NK-92 treated with Interleukin-12 subunit alpha and Interleukin-12 subunit beta, amount 100 ng/mL, for 24 hours (cell line): ENCODE measurements around the gene MSI2.

Experiments used
- DNase-seq: peaks from one replicate; lab custom pipeline; 2025; lab: John Stamatoyannopoulos, UW

The MSI2 gene

DNA sequence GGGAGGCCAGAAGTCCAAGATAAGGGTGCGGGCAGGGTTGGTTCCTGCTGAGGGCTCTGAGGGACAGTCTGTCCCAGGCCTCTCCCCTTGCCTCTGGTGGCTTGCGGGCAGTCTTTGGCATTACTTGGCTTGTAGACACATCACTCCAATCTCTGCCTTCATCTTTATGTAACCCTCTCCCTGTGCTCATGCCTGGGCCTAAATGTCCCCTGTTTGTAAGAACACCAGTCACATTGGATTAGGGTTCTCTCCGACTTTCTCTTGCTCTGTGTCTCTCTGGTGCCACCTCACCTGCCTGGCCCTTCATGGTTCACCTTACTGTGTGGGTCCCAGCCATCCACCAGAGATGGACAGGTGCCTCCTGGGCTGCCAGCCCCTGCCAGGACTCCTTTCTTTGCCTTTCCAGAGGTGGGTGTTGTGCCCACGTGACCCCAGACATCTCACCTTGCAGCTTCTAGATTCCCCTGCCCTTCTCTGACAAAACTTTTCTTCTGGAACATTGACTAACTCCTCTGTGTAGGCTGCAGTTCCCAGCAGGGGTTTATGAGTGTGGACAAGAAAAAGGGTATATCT, 205.8 kb downstream of the MSI2 start:
- no peak for DNase-seq

DNA sequence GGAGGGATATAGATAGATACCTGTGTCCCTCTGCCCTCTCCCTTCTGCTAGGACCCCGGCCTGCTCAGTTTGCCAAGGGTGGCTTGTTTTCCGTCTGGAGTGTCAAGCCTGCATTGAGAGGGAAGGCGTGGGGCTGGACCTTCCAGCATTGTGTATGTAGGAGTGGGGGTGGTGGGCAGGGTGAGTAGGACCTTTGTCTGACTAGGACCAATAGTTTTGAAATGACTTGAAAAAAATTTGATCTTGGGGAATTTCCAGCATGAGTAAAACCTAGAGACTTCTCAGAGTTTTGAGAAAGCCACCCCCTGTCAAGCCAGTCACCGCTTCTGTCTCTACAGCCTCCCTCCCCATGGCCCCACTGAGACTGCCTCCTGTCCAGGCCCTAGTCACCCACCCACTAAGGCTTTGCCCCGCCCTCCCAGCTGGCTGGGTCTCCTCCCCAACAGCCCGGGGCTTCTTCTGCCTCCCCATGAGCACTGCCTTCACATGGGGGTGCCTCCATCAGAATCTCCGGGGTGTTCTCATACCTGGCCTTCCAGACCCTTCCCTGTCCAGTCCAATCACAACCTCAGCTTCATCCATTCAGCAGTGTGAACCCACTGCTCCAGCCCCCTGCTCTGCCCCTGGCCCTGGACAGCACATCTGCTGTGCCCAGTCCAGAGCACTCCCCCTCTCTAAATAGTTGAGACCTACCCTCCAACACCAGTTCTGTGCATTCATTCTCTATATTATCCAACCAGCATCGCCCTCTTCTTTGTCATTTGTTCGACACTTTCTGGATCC, 207.0 kb downstream of the MSI2 start:
- peak; percentile 74 for DNase-seq

DNA sequence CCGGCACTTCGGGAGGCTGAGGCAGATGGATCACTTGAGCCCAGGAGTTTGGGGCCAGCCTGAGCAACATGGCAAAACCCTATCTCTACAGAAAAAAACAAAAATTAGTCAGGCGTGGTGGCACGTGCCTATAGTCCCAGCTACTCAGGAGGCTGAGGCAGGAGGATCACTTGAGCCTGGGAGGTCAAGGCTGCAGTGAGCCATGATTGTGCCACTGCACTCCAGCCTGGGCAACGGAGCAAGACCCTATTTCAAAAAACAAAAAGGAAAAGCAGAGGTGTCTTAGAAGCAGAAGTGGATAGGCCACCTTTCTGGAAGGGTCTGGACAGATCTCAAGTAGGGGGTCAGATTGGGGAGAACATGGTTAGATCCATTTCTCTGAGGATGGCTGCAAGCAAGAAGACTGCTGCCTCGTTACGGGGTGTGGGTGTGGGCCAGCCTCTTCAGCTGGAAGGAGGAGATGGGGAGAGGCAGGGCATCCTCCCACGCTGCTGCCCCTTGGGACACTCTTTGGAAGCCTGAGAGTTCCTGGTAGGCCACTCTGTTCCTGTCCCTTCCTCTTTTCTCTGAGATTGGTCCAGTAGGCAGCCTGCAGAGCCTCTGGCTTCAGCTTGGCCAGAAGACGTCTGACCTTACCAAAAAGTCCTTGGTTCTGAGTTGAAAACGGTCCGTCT, 208.0 kb downstream of the MSI2 start:
- no peak for DNase-seq

DNA sequence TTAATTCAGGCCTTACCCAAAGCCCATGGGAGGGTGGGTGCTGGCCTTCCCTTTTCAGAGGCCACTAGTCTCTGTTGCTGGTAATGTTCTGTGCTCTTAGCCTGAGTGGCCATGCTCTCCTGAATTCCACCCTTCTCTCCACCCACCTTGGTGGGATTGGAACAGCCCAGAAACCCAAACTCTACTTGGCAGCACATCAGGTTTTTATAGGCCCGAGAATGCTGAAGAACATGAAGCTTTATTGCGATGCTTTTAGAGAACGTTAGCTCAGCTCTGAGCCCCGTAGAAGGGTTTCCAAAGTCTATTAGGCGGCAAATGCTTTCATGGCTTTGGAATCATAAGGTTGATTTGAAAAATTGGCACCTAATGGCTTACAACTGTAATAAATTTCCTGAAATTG, 209.3 kb downstream of the MSI2 start:
- DNase-seq: no peak

DNA sequence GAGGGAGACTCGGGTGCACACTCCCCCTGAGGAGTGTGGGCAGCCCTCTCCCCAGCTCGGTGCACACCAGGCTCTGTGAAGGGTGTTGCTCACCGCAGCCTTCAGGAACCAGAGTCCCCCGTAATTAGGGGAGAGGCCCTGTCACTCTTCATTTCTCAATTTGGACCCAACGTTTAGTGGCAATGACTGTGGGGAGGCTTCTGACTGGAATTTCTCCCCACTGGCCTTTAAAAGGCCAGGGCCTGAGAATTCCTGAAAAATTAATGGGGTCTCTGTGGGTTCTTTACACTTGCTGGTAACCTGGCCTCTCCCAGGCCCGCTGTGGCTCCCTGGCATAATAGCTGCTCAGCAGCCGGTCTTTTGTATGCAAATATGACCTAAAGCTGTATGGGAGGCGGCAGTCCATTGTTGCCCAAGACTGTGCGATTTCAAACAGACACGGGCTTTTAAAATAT, 209.7 kb downstream of the MSI2 start:
- DNase-seq: no peak

DNA sequence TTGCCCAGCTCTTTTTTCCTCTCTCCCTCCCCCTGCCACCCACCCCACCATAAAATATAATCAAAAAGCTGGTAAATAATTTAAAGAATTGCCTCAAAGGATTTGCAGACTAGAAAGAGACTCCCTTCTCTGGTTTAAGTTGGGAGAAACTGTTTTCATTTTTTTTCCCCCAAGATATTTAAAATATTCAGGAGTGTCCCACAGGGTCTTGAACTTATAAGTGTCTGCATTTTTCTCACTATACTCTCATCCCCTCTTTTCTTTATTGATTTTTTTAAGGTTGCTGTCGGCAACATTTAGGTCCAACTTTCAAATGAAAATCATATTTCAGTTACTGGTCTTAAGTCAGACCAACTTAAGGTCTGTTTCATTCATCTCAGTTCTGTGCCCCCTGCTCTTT, 210.2 kb downstream of the MSI2 start:
- no peak for DNase-seq

DNA sequence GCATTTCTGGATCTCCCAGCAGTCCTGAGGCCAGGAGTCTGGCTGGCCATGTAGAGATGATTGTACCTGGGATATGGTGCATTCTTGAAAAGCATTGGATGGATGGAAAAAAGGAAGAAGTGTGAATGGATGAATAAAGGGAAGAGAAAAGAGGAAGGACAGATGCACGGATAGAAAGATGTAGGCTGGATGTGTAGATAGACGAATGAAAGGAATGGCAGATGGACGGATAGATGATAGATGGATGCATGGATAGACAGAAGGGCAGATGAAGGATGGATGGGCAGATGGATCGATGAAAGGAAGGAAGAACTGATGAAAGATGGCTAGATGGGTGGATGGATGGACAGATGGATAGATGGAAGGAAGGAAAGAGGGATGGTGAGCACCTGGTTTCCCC, 210.9 kb downstream of the MSI2 start:
- no peak for DNase-seq

DNA sequence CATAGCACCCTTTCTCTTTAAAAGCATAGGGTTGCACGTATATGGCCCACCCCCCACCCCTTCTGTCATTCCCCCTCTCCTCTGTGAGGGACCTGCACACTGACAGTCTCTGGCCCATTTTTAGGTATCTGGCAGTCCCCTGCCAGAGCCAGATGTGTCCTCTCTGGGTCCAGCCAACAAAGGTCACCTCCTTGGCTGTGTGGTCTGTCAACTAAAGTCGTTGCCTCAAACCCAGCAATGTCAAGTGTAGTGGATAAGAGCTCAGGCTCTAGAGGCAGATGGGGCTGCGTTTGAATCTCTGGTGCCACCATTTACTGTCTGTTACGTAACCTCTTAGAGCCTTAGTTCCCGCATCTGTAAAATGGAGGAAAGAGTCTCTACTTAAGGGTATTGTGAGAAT, 211.5 kb downstream of the MSI2 start:
- no peak for DNase-seq

DNA sequence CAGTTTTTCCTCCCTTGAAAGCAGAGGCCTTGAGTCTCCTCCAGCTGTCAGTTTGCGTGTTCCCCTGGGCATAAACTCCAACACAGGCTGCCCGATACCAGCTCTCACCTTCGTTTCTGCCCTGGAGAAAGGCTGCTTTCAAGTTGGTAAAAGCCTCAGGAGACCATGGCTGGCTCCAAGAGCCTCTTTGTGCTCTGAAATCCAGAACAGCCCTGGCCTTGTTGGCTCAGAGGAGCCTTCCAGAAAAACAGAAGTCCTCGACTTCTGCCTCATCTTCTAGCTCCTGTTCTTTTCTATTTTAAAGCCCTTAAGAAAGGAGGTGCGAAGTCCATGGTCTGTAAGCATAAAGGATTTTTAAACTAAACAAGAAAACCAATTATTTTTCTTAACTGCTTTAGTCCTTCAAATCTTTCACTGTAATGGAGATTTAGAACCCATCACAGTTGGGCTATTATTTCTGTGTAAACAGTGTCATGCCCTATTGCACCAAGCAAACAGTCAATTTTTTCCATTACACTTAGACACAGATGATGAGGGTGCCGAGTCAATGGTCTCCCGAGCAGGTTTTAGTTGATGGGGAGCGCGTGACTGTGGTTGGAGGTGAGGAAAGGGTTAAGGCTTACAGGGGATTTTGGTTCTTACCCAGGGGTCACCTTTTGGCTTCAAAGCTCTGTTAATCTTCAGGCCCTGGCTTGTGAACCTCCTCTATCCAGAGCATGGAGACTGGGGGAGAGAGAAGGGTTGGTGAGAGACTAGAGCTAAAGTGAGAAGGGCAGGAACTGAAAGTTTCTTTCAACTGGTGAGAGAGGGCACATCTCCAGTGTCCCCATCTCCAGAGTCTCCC, 212.8 kb downstream of the MSI2 start:
- DNase-seq: no peak

DNA sequence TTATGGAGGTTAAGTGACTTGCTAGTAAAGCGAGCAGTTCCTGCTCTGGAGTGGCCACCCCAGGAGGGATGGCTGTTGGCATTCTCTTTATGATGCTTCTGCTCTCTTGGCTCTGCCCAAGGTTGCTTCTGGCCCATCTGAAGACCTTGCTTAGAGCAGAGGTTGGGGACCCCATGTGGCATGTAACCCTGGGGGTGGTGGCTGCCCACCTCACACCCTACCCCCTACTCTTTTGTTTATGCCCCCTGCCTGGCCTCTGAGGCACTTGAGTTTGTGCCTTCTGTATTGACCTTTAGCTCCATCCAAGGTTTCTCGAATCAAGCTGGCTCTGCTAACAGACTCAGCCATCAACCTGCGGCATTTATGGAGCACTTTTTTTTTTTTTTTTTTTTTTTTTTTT, 214.6 kb downstream of the MSI2 start:
- no peak for DNase-seq

DNA sequence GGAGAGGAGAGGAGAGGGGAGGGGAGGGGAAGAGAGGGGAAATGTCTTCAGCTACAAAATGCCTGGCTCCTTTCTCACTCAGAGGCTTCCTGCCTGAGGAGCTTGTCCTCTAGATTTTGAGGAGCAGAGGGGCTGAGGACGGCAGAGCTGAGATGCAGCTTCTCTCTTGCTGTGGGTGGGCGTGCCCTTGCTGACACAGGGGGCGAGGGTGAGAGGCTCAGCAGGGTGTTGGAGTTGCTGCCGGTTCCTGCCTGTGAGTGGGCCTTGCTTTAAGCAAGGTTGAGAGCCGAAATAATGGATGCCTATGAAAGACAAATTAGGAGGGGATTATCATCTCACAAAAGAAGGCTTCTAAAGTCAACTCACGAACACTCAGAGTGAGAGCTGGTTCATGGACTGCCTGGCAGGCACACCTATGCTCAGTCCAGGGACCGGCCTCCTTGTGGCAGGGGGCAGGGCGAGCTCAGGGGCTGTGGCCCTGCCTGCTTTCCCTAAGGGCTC, 215.6 kb downstream of the MSI2 start:
- DNase-seq: no peak

DNA sequence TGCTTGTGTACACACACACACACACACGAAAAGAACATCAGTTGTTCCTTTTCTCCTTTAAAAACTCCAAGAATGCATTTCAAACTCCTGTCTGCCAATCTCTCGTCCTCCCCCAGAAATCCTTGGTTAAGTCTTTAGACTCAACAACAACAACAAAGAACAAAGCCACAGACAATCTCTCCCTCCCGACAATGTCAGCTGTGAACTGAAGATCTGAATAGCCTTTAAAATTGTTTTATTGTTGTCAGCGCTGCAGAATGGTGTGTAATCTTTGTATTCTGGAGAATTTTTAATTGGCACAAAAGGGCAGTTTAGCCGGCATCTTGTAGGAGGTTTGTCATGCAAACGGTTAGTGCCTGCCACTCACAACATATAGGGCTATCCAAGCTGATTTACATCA, 219.5 kb downstream of the MSI2 start:
- no peak for DNase-seq

DNA sequence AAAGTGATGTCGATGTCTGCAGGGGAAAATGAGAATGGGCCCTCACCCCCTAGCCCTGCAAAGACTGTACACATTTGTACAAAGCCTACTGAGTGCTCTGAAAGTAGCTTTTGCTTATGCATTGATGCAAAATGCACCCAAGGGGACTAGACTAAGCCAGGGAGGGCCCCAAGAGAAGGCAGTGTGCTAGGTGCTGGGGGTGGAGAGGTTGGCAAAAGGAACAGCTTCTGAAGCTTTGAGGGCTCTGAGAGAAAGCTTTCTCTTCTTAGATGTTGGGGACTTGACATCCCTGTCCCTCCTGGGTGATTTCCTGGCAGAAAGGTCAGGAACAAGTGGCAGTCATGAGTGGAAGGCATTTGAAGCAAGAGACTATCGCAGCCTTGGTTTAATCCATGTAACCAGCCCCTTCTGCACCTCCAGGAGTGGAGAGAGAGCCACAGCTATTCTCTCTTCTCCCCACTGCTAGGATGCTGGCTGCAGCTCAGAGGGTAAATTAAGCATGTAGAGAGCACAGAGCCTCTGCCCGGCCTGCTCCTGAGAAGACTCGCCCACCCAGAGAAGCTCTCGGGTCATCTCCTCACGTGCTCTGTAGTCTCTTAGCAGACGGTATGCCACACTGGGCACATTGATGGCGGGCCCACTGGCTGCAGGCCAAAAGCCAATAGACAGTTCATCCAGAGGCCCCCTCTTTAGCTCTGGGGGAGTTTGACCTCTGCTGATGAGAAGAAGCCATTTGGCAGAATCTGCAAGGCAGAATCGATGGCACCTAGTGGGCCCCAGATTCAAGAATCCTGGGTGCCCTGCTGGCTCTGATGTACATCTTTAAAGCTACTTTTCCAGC, 221.4 kb downstream of the MSI2 start:
- no peak for DNase-seq

DNA sequence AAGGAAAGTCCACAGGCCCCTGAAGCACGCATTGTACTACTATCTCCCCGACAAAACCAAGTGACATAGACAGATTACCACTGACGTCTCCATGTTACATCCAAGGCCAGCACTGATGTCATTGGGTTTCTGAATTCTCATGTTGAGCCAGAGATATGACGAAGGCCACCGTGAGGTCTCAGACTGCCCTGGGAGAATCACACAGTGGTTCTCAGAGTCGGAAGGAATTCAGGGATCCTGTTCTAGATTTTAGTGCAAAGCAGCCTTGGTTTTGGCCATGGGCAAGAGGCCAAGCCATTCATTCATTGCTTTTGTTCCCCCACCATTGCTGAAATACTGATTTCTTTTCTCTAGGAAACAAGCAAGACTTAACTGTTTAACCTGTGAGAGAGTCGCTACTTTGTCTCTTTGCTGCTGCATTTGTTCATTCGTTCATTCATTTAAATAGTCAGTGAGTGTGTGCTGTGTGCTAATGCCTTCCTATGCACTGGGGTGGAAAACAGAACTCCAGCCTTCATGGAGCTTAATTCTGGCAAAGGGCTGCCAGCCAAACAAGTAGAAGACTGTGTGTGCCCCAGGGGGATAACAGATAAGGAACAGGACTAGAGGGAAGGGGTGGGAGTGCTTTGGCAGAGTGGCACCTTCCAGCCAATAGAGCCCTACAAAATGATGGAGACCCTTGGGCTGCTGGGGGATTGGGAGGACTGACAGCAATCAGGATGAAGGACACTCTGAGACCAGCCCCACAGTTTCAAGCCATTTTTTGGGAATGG, 222.3 kb downstream of the MSI2 start:
- DNase-seq: no peak

DNA sequence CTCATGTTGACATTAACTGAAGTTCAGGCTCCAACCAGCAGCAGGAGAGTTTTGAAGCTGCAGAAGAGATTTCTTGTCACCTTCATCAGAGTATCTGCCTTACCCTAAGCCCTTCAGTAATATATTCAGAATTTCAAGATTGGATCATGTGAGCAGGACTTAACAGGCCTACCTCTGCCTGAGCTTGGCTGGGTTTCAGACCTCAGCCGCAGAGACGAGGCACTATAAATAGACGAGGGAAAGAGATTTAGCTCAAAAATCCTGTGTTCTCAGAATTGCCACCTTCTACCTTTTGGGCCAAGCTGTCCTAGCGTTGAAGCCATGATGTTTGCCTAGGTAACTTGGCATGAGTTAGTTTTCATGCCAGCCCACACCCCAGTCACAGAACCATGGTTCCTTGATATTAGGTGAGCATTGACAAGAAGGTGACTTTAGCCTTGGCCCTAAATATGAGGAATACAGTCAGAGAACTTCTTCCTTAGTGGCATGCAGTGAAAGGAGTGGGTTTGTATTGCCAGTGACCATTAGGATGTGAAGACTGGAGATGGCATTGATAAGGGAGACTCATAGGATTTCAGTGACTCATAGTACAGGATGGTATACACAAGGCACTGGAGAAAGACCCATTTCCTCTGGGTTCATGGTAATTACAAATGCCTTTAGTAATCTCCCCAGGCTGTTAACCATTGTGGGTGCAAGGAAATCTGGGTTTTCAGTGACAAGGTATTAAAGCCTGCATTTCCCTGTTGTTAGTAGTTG, 224.3 kb downstream of the MSI2 start:
- DNase-seq: no peak

DNA sequence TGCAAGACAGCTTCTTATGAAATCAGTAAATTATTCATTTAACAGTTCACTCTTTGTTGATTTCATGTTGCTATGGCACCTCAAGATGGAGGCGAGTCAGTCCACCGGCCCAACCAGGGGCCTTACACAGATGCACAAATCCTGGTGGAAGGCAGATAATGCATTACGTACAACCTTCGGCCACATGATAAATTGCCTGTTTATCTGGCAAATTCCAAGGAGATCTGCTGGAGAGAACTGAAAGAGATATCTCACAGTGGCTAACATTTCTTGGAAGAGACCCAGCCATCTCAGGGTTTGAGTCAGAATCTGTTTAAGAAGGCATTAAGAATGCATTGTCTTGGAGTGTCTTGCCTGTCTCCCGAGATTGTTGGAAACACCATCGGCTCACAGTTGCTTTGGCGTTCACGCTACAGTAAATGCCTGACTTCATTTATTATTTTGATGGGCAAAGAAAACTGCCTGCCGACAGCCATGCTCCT, 225.6 kb downstream of the MSI2 start:
- DNase-seq: no peak

DNA sequence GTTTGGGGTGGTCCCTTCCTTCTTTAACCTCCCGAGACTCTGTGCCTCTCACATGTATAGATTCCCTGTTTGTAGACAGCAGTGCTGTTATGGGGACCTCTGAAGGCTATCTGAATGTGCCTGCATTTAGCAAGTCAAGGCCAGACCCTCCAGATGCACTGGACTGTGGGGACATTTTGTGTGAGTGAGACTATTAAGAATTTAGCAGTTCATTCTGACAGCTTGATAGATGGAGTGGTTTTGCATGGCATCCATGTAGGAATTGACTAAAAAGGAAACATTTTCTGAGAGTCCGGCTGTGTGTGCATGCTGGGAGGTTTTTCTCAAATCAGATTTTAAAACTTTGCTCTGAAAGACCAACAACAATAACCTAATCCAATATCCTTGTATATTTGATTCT, 226.3 kb downstream of the MSI2 start:
- no peak for DNase-seq

DNA sequence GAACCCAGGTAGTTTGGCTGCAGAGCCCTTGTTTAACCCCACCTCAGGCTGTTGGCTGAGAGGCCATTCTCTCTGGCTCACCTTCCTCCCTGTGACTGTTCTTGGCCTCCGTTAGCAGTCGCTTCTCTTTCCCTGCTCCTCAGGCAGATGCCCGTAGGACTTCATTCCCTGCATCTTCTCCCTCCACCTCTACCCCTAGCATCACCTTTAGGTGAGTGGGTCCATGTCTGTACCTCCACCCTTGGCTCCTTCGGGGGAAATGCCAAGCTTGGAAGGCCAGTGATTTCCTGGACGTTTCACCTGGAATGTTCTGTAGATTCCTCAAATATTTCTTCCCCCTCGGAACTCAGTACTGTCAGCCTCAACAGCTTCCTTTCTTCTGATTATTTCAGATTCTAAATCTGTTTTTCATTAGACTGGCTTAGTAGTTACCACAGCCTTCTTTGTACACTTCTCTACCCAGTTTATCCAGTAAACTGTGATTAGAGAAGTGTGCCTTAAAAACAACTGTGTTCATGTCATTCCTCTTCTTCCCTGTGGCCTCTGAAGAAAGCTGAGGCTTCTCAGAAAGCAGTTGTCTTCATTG, 227.9 kb downstream of the MSI2 start:
- no peak for DNase-seq
